ENCODE measurements around the gene FAM111B.

- TF ChIP-seq, protein P1, sequence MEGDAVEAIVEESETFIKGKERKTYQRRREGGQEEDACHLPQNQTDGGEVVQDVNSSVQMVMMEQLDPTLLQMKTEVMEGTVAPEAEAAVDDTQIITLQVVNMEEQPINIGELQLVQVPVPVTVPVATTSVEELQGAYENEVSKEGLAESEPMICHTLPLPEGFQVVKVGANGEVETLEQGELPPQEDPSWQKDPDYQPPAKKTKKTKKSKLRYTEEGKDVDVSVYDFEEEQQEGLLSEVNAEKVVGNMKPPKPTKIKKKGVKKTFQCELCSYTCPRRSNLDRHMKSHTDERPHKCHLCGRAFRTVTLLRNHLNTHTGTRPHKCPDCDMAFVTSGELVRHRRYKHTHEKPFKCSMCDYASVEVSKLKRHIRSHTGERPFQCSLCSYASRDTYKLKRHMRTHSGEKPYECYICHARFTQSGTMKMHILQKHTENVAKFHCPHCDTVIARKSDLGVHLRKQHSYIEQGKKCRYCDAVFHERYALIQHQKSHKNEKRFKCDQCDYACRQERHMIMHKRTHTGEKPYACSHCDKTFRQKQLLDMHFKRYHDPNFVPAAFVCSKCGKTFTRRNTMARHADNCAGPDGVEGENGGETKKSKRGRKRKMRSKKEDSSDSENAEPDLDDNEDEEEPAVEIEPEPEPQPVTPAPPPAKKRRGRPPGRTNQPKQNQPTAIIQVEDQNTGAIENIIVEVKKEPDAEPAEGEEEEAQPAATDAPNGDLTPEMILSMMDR (IDR thresholded peaks at IDR 0.05 in 8 of 11, conservative IDR thresholded peaks at IDR 0.05 in 3 of 11), result no peak
- no peak for TF ChIP-seq POLR2AphosphoS5 (IDR thresholded peaks at IDR 0.05)
- TF ChIP-seq POLR2A (IDR thresholded peaks at IDR 0.05), result no peak
These were observed 28.0 kb upstream of the FAM111B start for GRCh38 chr11:59079086-59079485.

Data from spleen (tissue), 7 donors.